HCT116 (cell line): Measurements from ENCODE around the gene HCN4. TPM values are rescaled to one million over a fixed set of nuclear protein-coding genes. Genes with fewer than 3 reads are reported as not detected.

Source experiments
- ATAC-seq: fragments of 200-7000 bp; cut with Tn5 transposase; 2 replicates; pipeline ENCODE4 v1.9.1; 2020; ENCODE audit warnings: mild to moderate bottlenecking, moderate library complexity
- BruUV-seq: library from RNA; stranded (reverse); fragments of 400-500 nt; replicated peaks from 2 replicates; lab custom pipeline; 2021; lab: Mats Ljungman, UMichigan
- CTCF ChIA-PET: fragments of 300-600 bp; sonication (Branson Sonifier 250); formaldehyde crosslinking; loops from one replicate; lab custom pipeline; 2021; ENCODE audit warnings: antibody characterized with exemption; lab: Charles Lee
- POLR2A ChIA-PET: fragments of 300-600, 350-600 bp; sonication (Branson Sonifier 250); formaldehyde crosslinking; loops from one replicate; lab custom pipeline; 2021; ENCODE audit warnings: antibody characterized with exemption; lab: Charles Lee
- RAD21 ChIA-PET, 2 experiments: fragments of 300-600 bp; sonication (Branson Sonifier 250); formaldehyde crosslinking; loops; one replicate each; lab custom pipeline; 2023; ENCODE audit warnings: low total read pairs in 2 of 2; ENCODE audit not compliant: uncharacterized antibody in 2 of 2, unreplicated experiment in 2 of 2, low non-redundant PET in 1 of 2; lab: Charles Lee
- DNase-seq: peaks from one replicate; pipeline ENCODE4 v3.0.0-alpha.2; 2010; ENCODE audit warnings: low read depth, low spot score
- H2AFZ ChIP-seq: fragments of 200-600 bp; shearing (Covaris generic), sonication (generic); 2 replicates; pipeline ENCODE4 v1.6.1; 2017; ENCODE audit warnings: low read depth, mixed run types, mixed read lengths, antibody characterized with exemption, low read length; ENCODE audit not compliant: poor library complexity, severe bottlenecking
- H3K27ac ChIP-seq: 2 replicates; pipeline ENCODE4 v1.5.1; 2012; ENCODE audit warnings: low read depth, low read length
- H3K27me3 ChIP-seq: fragments of 200-600 bp; sonication (generic); 2 replicates; pipeline ENCODE4 v1.6.1; 2016; ENCODE audit warnings: mixed run types, low read length, mixed read lengths; ENCODE audit not compliant: insufficient read depth
- H3K36me3 ChIP-seq, 2 experiments: fragments of 200-500 bp in 1 of 2; fragments of 200-600 bp in 1 of 2; sonication (Bioruptor generic) in 1 of 2; sonication (generic) in 1 of 2; 2 replicates each; pipeline versions ENCODE4 v1.5.1 to v1.6.1; 2014 to 2016; ENCODE audit warnings: low read length in 2 of 2, inconsistent platforms in 1 of 2, mixed read lengths in 1 of 2, mixed run types in 1 of 2; ENCODE audit not compliant: insufficient read depth in 2 of 2, control insufficient read depth in 1 of 2
- H3K4me1 ChIP-seq, 2 experiments: fragments of 200-600 bp in 1 of 2; sonication (generic) in 1 of 2; 2 replicates each; pipeline versions ENCODE4 v1.5.1 to v1.6.1; 2012 to 2017; ENCODE audit warnings: low read length in 2 of 2, inconsistent platforms in 1 of 2, mild to moderate bottlenecking in 1 of 2, mixed read lengths in 1 of 2, mixed run types in 1 of 2, moderate library complexity in 1 of 2; ENCODE audit not compliant: insufficient read depth in 2 of 2, control insufficient read depth in 1 of 2
- H3K4me2 ChIP-seq: fragments of 200-600 bp; sonication (generic); 2 replicates; pipeline ENCODE4 v1.6.1; 2017; ENCODE audit warnings: mixed run types, low read length, mixed read lengths
- H3K4me3 ChIP-seq, 2 experiments: fragments of 200-600 bp in 1 of 2; sonication (generic) in 1 of 2; replicated peaks in 1 of 2; 2 replicates each; pipeline ENCODE4 v1.5.1; 2011 to 2016; ENCODE audit warnings: low read length in 2 of 2, control low read depth in 1 of 2, low read depth in 1 of 2, mild to moderate bottlenecking in 1 of 2, mixed read lengths in 1 of 2, mixed run types in 1 of 2
- H3K79me2 ChIP-seq: fragments of 200-600 bp; sonication (generic); 2 replicates; pipeline ENCODE4 v1.6.1; 2017; ENCODE audit warnings: mild to moderate bottlenecking, mixed run types, low read length, moderate library complexity, mixed read lengths; ENCODE audit not compliant: insufficient read depth
- H3K9ac ChIP-seq: fragments of 200-600 bp; sonication (generic); 2 replicates; pipeline ENCODE4 v1.6.1; 2016; ENCODE audit warnings: low read length, mixed read lengths
- H3K9me2 ChIP-seq: fragments of 200-600 bp; sonication (generic), shearing (Covaris generic); 2 replicates; pipeline ENCODE4 v1.6.1; 2017; ENCODE audit warnings: mixed run types, mild to moderate bottlenecking, moderate library complexity; ENCODE audit not compliant: insufficient read depth
- H3K9me3 ChIP-seq, 2 experiments: fragments of 200-500 bp in 1 of 2; fragments of 200-600 bp in 1 of 2; sonication (Bioruptor generic) in 1 of 2; sonication (generic) in 1 of 2; 2 replicates each; pipeline ENCODE4 v1.6.1; 2014 to 2017; ENCODE audit warnings: low read length in 2 of 2, mixed read lengths in 2 of 2, inconsistent platforms in 1 of 2, low read depth in 1 of 2, mild to moderate bottlenecking in 1 of 2, mixed run types in 1 of 2, moderate library complexity in 1 of 2; ENCODE audit not compliant: control insufficient read depth in 1 of 2, insufficient read depth in 1 of 2
- H4K20me1 ChIP-seq: fragments of 200-600 bp; sonication (generic), shearing (Covaris generic); 2 replicates; pipeline ENCODE4 v1.6.1; 2017; ENCODE audit warnings: mixed run types, mild to moderate bottlenecking, moderate library complexity; ENCODE audit not compliant: insufficient read depth
- ATF3 ChIP-seq: IDR thresholded peaks from 2 replicates; pipeline ENCODE4 v1.6.1; 2012
- CBX3 ChIP-seq: IDR thresholded peaks from 2 replicates; pipeline ENCODE4 v1.6.1; 2012; ENCODE audit warnings: low read depth
- EGR1 ChIP-seq: IDR thresholded peaks from 2 replicates; pipeline ENCODE4 v1.6.1; 2012; ENCODE audit warnings: low read depth
- FOSL1 ChIP-seq: IDR thresholded peaks from 2 replicates; pipeline ENCODE4 v1.6.1; 2012; ENCODE audit warnings: low read depth
- POLR2A ChIP-seq: IDR thresholded peaks from 2 replicates; pipeline ENCODE4 v1.7.0; 2011; ENCODE audit warnings: borderline replicate concordance; ENCODE audit not compliant: insufficient read depth, insufficient read length; ENCODE audit errors: extremely low read depth
- POLR2AphosphoS5 ChIP-seq: IDR thresholded peaks from 2 replicates; pipeline ENCODE4 v1.6.1; 2011; ENCODE audit warnings: mild to moderate bottlenecking, low read depth, low read length, moderate library complexity
- RAD21 ChIP-seq: IDR thresholded peaks from 2 replicates; pipeline ENCODE4 v1.6.1; 2012; ENCODE audit warnings: low read depth, mild to moderate bottlenecking
- SIN3A ChIP-seq: IDR thresholded peaks from 2 replicates; pipeline ENCODE4 v1.6.1; 2012; ENCODE audit warnings: low read depth
- SP1 ChIP-seq: IDR thresholded peaks from 2 replicates; pipeline ENCODE4 v1.6.1; 2012; ENCODE audit warnings: low read depth
- SRF ChIP-seq: IDR thresholded peaks from 2 replicates; pipeline ENCODE4 v1.6.1; 2012; ENCODE audit warnings: low read depth
- TCF7L2 ChIP-seq: IDR thresholded peaks from 2 replicates; pipeline ENCODE4 v1.7.0; 2011; ENCODE audit warnings: borderline replicate concordance, inconsistent platforms; ENCODE audit not compliant: insufficient read depth, insufficient read length; ENCODE audit errors: extremely low read depth
- intact Hi-C: fragments of 100-400 bp; cut with micrococcal nuclease; formaldehyde crosslinking; loops from 2 replicates; pipeline ENCODE4 v1.10.0; 2022
- total RNA-seq: library from RNA; stranded (reverse); gene quantifications from one replicate; pipeline ENCODE4 v1.2.1, GENCODE V29; 2021; ENCODE audit not compliant: unreplicated experiment
- TF ChIP-seq, protein P1 (sequence below), 3 experiments: fragments of 200-600 bp in 1 of 3; sonication (generic) in 1 of 3; IDR thresholded peaks in 2 of 3; conservative IDR thresholded peaks in 1 of 3; 2 replicates each; pipeline ENCODE4 v1.5.1; 2012 to 2017; ENCODE audit warnings: low read depth in 2 of 3, low read length in 2 of 3, antibody characterized with exemption in 1 of 3, borderline replicate concordance in 1 of 3, control low read depth in 1 of 3, mild to moderate bottlenecking in 1 of 3, mixed read lengths in 1 of 3, mixed run types in 1 of 3, moderate library complexity in 1 of 3; ENCODE audit not compliant: insufficient read depth in 1 of 3
- TF ChIP-seq, protein P2 (sequence below): IDR thresholded peaks from 2 replicates; pipeline ENCODE4 v1.6.1; 2012
- TF ChIP-seq, protein P3 (sequence below): IDR thresholded peaks from 2 replicates; pipeline ENCODE4 v1.6.1; 2011; ENCODE audit warnings: mild to moderate bottlenecking, low read length, moderate library complexity; ENCODE audit not compliant: insufficient replicate concordance; ENCODE audit errors: extremely low read depth

HCN4 gene
- total RNA-seq, 1 experiment from 2014 or later: 1.7 TPM

DNA sequence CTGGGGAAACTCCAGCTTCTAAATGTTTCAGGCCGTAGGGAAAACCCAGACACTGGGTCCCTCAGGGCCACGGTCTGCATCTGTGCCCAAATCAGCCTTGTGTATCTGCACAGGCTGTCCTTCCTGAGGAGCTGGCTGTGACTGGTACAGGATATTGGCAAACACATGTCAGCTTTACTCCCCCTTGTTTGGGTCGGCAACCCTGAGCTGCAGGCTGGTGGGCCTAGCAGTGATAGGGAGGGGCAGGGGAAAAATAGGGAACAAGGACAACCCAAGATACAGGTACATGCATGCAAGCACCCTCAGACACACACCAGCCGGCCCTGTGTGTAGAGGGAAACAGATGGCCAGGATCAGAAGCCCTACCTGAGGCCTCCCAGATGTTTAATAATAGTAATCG, 28.7 kb upstream of the HCN4 start:
- ChIA-PET POLR2A (no interaction called here), CTCF (no interaction called here), RAD21 (no interaction called here)
- H3K9ac ChIP-seq: no peak overlapping the region
- H3K79me2 ChIP-seq: no peaks in the 10 kb centered on the region
- H3K27ac ChIP-seq: no peak overlapping the region
- H4K20me1 ChIP-seq: no peaks in the 10 kb centered on the region
- no peak for ATAC-seq
- peaks cover 12% of the 10 kb centered on the region; the same call in 1 of the 2 replicates for H3K27me3 ChIP-seq
- no peaks in the 10 kb centered on the region for H3K36me3 ChIP-seq
- no peak overlapping the region for H2AFZ ChIP-seq
- no peak for DNase-seq
- H3K4me1 ChIP-seq: no peaks in the 10 kb centered on the region
- no peak overlapping the region for H3K4me2 ChIP-seq
- BruUV-seq: no TSS peak
- intact Hi-C loops: no loop called here
- TF ChIP-seq SRF (no peak), FOSL1 (no peak), RAD21 (no peak)
- TF ChIP-seq, protein P1, sequence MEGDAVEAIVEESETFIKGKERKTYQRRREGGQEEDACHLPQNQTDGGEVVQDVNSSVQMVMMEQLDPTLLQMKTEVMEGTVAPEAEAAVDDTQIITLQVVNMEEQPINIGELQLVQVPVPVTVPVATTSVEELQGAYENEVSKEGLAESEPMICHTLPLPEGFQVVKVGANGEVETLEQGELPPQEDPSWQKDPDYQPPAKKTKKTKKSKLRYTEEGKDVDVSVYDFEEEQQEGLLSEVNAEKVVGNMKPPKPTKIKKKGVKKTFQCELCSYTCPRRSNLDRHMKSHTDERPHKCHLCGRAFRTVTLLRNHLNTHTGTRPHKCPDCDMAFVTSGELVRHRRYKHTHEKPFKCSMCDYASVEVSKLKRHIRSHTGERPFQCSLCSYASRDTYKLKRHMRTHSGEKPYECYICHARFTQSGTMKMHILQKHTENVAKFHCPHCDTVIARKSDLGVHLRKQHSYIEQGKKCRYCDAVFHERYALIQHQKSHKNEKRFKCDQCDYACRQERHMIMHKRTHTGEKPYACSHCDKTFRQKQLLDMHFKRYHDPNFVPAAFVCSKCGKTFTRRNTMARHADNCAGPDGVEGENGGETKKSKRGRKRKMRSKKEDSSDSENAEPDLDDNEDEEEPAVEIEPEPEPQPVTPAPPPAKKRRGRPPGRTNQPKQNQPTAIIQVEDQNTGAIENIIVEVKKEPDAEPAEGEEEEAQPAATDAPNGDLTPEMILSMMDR (IDR thresholded peaks at IDR 0.05 in 2 of 3, conservative IDR thresholded peaks at IDR 0.05 in 1 of 3; ENCODE audit: borderline replicate concordance in 1 of 3, insufficient read depth in 1 of 3, low read depth in 2 of 3, low read length in 2 of 3): no peak
- TF ChIP-seq, protein P2, sequence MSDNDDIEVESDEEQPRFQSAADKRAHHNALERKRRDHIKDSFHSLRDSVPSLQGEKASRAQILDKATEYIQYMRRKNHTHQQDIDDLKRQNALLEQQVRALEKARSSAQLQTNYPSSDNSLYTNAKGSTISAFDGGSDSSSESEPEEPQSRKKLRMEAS: no peak
- no peak overlapping the region for H3K4me3 ChIP-seq
- H3K9me2 ChIP-seq: no peaks in the 10 kb centered on the region
- H3K9me3 ChIP-seq: no peaks in the 10 kb centered on the region

DNA sequence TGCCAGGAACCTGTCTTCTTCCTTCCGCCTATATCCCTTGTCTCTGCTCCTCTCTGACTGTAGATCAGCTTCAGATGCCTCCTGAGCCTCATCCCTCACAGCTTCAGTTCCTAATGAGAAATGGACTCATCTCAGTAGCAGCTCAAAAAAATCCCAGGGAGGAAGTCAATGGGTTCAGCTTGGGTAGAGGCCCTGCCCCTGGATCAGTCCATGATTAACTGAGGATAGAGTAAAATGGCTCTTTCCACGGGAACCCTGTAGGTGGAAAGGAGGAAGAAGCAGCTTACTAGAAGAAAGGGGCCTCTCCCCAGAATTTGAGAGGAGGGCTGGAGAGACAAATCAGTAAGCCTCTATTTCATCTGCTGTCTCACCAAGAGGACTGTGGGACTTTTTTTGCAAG, 26.9 kb upstream of the HCN4 start:
- ATAC-seq: no peak
- RAD21 ChIA-PET: no interaction called here
- H3K4me2 ChIP-seq: no peak overlapping the region
- DNase-seq: no peak
- no peaks in the 10 kb centered on the region for H3K79me2 ChIP-seq
- no peaks in the 10 kb centered on the region for H3K9me3 ChIP-seq
- H3K27ac ChIP-seq: no peak overlapping the region
- no TSS peak for BruUV-seq
- intact Hi-C loops: no loop called here
- POLR2A ChIA-PET: no interaction called here
- no peaks in the 10 kb centered on the region for H3K4me1 ChIP-seq
- H2AFZ ChIP-seq: no peak overlapping the region
- no peak overlapping the region for H3K9ac ChIP-seq
- H3K27me3 ChIP-seq: peaks cover 12% of the 10 kb centered on the region; the same call in 1 of the 2 replicates
- H4K20me1 ChIP-seq: no peaks in the 10 kb centered on the region
- H3K36me3 ChIP-seq: no peaks in the 10 kb centered on the region
- H3K9me2 ChIP-seq: no peaks in the 10 kb centered on the region
- no peak overlapping the region for H3K4me3 ChIP-seq
- CTCF ChIA-PET: no interaction called here
- no peak for TF ChIP-seq TCF7L2
- no peak for TF ChIP-seq POLR2A
- no peak for TF ChIP-seq SP1
- TF ChIP-seq, protein P1 (IDR thresholded peaks at IDR 0.05 in 2 of 3, conservative IDR thresholded peaks at IDR 0.05 in 1 of 3; ENCODE audit: borderline replicate concordance in 1 of 3, insufficient read depth in 1 of 3, low read depth in 2 of 3, low read length in 2 of 3): no peak
- no peak for TF ChIP-seq SIN3A
- TF ChIP-seq, protein P3, sequence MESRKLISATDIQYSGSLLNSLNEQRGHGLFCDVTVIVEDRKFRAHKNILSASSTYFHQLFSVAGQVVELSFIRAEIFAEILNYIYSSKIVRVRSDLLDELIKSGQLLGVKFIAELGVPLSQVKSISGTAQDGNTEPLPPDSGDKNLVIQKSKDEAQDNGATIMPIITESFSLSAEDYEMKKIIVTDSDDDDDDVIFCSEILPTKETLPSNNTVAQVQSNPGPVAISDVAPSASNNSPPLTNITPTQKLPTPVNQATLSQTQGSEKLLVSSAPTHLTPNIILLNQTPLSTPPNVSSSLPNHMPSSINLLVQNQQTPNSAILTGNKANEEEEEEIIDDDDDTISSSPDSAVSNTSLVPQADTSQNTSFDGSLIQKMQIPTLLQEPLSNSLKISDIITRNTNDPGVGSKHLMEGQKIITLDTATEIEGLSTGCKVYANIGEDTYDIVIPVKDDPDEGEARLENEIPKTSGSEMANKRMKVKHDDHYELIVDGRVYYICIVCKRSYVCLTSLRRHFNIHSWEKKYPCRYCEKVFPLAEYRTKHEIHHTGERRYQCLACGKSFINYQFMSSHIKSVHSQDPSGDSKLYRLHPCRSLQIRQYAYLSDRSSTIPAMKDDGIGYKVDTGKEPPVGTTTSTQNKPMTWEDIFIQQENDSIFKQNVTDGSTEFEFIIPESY: no peak
- TF ChIP-seq EGR1: no peak
- no peak for TF ChIP-seq RAD21
- TF ChIP-seq ATF3: no peak
- no peak for TF ChIP-seq POLR2AphosphoS5
- no peak for TF ChIP-seq SRF
- TF ChIP-seq CBX3: no peak
